Cortex of kidney (tissue), 1 donor: Measurements from ENCODE around the gene FAM241A.
"Not testable (repeated sequence)": the region's sequence is repeated elsewhere in the genome, so short reads cannot be mapped to it uniquely, and the experiment has no call there.

Experiments
- DNase-seq: peaks from one replicate; lab custom pipeline; 2025; lab: John Stamatoyannopoulos, UW

FAM241A gene

DNA sequence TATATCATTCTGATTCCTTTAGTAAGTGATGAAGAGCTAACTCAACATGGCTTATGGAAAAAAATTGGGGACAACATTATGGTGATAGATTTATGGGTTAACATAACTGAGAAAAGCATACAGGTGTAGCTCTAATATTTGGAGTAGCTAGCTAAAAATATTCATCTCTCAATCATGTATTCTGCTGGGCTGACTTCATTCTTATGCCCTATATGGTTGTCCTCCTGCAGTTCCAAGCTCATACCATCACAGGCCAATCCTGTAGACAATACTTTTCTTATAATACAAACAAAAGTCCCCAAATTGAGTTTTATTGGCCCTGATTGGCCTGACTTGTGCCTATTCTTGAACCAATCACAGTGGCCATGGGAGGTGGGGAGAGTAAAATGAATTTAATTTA, 6.7 kb upstream of the FAM241A start:
- DNase-seq, result no peak

DNA sequence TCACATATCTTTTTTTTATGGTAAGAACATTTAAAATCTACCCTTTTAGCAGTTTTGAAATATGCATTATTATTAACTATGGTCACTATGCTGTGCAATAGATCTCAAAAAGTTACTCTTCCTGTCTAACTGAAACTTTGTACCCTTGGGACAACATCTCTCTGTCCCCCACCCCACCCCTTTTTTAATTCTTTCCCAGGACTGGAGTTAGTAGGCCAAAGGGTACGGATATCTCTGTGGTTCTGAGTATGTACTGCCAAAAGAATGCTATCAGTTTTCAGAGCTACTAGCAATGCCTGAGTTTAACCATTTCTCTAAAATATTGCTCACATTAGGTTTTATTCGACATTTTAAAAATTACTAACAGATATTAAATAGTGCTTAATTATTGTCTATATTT, 4.7 kb upstream of the FAM241A start:
- no peak for DNase-seq

DNA sequence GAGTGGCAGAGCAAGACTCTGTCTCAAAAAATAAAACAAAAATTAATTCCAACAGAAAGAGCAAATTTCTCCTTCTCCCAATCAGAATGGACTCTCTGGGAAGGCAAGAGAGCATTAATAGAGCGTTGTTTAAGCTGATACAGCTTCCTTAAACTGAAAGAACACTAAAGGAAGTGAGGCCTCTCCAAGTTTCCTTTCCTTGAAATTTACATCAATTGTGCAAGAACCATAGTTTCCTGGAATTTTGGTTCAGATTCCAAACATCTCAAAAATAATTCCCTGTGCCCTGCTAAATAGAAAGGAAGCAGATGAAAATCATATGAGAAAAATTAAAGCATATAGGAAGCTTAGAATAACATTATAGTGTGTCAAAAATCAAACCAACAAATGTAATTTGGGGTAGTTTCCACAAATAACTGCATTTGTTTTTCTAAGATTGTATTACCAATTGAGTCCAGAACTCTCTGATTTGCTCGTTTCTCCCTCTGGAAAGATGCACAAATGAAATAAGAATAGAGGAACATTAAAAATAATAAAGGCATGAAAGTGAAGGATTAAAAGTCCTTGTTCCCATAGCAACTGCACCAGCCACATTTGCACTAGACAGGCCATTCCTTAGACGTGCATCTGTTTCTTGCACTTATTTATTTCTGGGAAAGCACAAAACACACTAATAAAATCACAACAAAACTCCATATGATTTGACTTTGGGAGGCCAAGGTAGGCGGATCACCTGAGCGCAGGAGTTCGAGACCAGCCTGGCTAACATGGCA, 3.7 kb upstream of the FAM241A start:
- DNase-seq, result no peak

DNA sequence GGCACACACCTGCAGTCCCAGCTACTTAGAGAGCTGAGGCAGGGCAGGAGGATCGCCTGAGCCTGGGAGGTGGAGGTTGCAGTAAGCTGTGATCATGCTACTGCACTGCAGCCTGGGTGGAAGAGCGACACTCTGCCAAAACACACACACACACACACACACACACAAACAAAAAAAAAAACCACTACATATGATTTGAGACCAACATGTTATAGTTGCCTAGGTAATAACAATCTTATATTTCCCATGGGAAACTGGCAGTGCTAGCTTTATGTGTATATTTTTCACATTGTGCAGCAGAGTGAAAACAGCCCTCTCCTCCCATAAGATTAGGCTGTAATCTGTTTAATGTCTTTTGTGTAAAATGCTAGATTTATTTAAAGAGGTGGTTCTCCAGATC, 3.1 kb upstream of the FAM241A start:
- DNase-seq, result no peak

GRCh38 chr4:112143781-112144180, 1.5 kb upstream of the FAM241A start:
- DNase-seq, result no peak

GRCh38 chr4:112144546-112145325, 518 bp upstream of the FAM241A start:
- no peak for DNase-seq

DNA sequence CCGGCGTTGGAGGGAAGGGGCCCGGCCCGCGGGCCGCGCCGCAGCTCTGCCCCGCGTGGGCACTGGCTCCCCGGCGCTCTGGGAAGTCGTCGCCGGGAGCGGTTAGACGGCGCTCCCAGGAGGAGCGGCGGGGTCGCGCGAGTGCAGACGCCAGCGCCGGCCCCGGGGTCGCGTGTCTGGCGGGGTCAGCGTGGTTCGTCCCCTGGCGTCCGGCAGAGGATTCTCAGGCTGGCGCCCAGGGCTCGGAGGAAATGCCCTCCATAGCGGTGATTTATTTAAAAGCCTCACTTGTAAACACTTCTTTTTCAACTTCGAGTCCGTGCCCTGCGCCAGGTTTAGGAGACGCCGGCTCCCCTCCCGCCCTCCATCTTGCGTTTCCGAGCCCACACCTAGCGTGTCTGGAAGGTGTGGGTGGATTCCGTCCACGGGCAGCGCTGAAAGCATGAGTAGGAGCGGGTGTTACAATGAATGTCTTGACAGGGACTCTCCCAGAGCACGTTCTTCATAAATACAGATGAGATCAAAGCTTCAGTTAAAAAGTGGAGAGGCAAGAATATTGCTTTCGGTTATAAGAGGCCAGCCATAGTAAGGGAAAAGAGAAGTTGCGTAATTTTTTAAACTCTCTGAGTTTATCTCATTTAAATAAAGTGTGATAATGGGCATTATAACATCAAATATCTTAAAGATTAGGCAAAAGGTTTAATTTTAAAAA, 692 bp downstream of the FAM241A start:
- no peak for DNase-seq

DNA sequence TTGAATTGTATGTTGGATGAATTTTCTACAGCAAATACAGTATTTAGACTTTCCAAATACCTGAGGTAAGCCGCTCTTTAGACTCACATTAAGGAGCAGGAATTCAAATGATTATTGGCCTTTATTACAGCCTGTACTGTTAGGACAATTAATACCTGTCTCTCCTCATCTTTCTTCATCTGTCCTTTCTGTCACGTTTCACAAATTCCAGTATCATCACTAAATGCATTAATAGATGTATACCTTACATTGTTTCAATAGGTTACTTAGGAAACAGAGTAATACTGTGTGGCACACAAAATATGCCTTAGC, 1.2 kb downstream of the FAM241A start:
- no peak for DNase-seq

DNA sequence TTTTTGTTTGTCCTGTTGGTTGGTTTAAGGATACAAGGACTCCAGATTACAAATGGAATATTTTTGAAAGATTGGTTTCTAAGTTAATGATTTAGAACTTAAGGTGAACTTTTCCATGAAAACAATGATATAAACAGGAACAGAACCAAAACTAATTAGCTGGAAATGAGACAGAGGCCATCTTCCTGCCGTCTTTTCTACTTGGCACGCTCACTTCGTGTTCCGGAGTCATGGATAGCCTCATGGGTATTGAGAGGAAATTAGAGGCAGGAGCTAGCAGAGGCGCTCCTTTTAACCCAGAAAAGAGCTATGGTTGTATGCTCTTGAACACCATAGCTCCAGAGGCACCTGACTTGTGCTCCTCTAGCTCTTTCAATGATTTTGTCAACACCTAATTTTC, 2.4 kb downstream of the FAM241A start:
- DNase-seq, result no peak

- no peak for DNase-seq
These were observed 5.7 kb downstream of the FAM241A start for GRCh38 chr4:112150920-112151319.

- no peak for DNase-seq
These were observed 7.3 kb downstream of the FAM241A start for GRCh38 chr4:112152521-112152920.

- DNase-seq, result no peak
These were observed 8.0 kb downstream of the FAM241A start for GRCh38 chr4:112153211-112153791.

- DNase-seq, result no peak
These were observed 10.9 kb downstream of the FAM241A start for GRCh38 chr4:112156112-112156511.

DNA sequence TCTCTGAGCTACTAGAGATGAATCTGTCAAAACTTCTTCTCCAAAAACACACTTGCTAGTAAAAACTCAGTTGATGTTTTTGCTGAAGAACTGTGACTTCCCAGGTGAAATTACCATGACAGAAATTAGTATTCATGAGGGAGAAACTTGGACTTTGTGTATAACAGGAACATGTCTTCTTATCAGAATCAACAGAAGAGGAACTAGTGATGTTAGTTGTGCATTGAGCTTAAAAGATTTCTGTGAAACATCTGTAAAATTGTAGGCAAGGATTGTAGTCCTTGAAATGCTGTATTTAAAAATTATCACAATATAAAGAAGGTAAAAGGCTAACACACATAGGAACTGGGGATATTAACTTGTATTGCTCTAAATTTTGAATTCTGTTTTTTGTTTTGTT, 11.3 kb downstream of the FAM241A start:
- DNase-seq, result no peak

- not testable (repeated sequence) for DNase-seq
These were observed 18.5 kb downstream of the FAM241A start for GRCh38 chr4:112163706-112164105.

GRCh38 chr4:112167794-112168193, 22.5 kb downstream of the FAM241A start:
- DNase-seq, result no peak

DNA sequence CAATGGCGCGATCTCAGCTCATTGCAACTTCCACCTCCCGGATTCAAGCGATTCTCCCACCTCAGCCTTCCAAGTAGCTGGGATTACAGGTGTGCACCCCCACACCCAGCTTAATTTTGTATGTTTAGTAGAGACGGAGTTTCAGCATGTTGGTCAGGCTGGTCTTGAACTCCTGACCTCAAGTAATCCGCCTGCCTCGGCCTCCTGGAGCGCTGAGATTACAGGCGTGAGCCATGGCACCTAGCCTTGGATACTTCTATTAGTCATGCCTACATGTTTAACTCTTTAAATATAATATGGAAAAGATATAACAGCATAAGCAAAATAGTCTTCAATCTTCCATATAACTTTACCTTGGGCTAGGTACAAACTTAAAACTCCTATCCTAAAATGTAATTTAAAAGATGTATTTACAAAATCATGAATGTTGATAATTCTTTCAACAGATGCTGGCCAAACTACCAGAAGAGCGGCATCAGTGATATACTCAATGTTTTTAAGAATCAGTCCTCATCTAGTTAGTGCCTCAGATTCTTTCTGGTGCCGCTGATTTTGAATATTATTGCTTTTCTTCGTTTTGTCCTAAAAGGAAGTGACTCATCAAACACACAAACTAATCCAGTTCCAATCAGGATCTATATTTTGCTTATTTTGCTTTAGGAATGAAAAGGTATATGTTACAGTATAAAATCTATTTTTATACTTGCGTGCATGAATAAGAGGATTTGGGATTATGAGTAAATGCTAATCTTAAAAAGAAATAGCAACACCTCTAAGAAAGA, 23.7 kb downstream of the FAM241A start:
- no peak for DNase-seq

DNA sequence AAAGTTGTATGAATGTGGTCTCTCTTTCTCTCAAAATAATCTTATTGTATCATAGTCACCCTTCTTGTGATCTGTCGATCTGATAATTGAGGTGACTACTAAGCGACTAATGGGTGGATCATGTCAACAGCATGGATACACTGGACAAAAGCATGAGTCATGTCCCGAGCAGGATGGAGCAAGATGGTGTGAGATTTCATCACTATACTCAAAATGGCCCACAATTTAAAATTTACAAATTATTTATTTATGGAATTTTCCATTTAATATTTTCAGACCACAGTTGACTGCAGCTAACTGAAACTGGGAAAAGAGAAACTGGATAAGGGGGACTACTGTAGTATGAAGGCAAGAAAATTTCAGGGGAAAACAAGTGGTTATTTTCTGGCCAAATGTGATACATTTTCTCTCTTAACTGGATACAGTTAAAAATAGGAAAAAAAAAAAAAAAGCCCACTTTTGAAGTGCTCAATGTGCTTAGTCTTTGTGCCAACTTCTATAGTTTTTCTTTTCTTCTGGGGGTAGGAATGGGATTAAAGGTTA, 25.3 kb downstream of the FAM241A start:
- DNase-seq, result no peak

DNA sequence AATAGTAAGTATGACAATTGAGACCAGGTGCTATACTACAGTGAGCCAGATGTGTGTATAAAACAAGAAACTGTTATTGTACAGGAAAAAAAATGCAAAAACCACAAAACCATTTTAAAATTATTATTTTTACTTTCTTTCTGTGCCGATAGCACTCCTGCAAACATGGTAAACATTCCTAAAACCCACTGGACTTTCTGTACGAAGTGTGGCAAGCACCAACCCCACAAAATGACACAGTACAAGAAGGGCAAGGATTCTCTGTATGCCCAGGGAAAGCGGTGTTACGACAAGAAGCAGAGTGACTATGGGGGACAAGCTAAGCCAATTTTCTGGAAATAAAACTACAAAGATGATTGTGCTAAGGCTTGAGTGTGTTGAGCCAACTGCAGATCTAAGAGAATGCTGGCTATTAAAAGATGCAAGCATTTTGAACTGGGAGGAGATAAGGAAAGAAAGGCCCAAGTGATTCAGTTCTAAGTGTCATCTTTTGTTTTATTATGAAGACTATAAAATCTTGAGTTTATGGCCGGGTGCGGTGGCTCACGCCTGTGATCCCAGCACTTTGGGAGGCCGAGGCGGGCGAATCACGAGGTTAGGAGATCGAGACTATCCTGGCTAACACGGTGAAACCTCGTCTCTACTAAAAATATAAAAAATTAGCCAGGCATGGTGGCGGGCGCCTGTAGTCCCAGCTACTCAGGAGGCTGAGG, 26.0 kb downstream of the FAM241A start:
- DNase-seq, result not testable (repeated sequence)

GRCh38 chr4:112172180-112172579, 26.9 kb downstream of the FAM241A start:
- DNase-seq, result no peak
